H1 (cell line): ENCODE results near the gene ADARB2. TPM values are rescaled to one million over a fixed set of nuclear protein-coding genes. Genes with fewer than 3 reads are reported as not detected.

Experiments
- CTCF ChIA-PET: fragments of 300-600 bp; sonication (Branson Sonifier 250); formaldehyde crosslinking; loops from one replicate; lab custom pipeline; 2021; ENCODE audit not compliant: partially characterized antibody; lab: Charles Lee
- POLR2A ChIA-PET: fragments of 300-600 bp; sonication (Branson Sonifier 250); formaldehyde crosslinking; loops from one replicate; lab custom pipeline; 2021; ENCODE audit warnings: inconsistent platforms; ENCODE audit not compliant: partially characterized antibody; lab: Charles Lee
- DNase-seq, 2 experiments: peaks; one replicate each; pipeline versions ENCODE4 v3.0.0 to v3.0.0-alpha.2; 2010 to 2022; ENCODE audit warnings: low spot score in 2 of 2, low read depth in 1 of 2, mixed read lengths in 1 of 2
- FAIRE-seq: peaks from 2 replicates; lab custom pipeline; 2011; peaks lifted over from hg19 to GRCh38; lab: Jason Lieb, UNC
- H2AFZ ChIP-seq: 2 replicates; pipeline ENCODE4 v1.8.1; 2012; ENCODE audit warnings: low read length, inconsistent platforms
- H2AK5ac ChIP-seq: 2 replicates; pipeline ENCODE4 v1.6.1; 2013; ENCODE audit warnings: low read depth, low read length
- H2BK120ac ChIP-seq: replicated peaks from 2 replicates; pipeline ENCODE3; 2013; ENCODE audit warnings: low read depth, low read length, inconsistent platforms
- H2BK12ac ChIP-seq: 2 replicates; pipeline ENCODE4 v1.6.1; 2013; ENCODE audit warnings: low read depth, low read length
- H2BK15ac ChIP-seq: 2 replicates; pipeline ENCODE4 v1.6.1; 2013; ENCODE audit warnings: low read length
- H2BK20ac ChIP-seq: 2 replicates; pipeline ENCODE4 v1.6.1; 2013; ENCODE audit warnings: low read length
- H2BK5ac ChIP-seq: 2 replicates; pipeline ENCODE4 v1.6.1; 2013; ENCODE audit warnings: low read depth, low read length
- H3K14ac ChIP-seq: 2 replicates; pipeline ENCODE4 v1.6.1; 2013; ENCODE audit warnings: inconsistent platforms; ENCODE audit not compliant: insufficient read length
- H3K18ac ChIP-seq: 2 replicates; pipeline ENCODE4 v1.6.1; 2013; ENCODE audit warnings: low read length; ENCODE audit errors: extremely low read depth
- H3K23ac ChIP-seq: 2 replicates; pipeline ENCODE4 v1.6.1; 2013; ENCODE audit warnings: inconsistent platforms; ENCODE audit not compliant: insufficient read length
- H3K23me2 ChIP-seq: 2 replicates; pipeline ENCODE4 v1.6.1; 2013; ENCODE audit warnings: low read depth, low read length
- H3K27ac ChIP-seq: 2 replicates; pipeline ENCODE4 v1.6.1; 2011; ENCODE audit warnings: low read depth, low read length, inconsistent platforms
- H3K27me3 ChIP-seq, 4 experiments: replicated peaks in 1 of 4; 1 replicate in 1 of 4; 2 replicates in 3 of 4; pipeline versions ENCODE4 v1.6.1 to v1.8.1; 2011 to 2013; ENCODE audit warnings: low read length in 3 of 4, mild to moderate bottlenecking in 3 of 4, inconsistent platforms in 2 of 4, mixed read lengths in 2 of 4, moderate library complexity in 1 of 4; ENCODE audit not compliant: control insufficient read depth in 3 of 4, insufficient read depth in 3 of 4; ENCODE audit errors: extremely low read depth in 1 of 4
- H3K36me3 ChIP-seq, 4 experiments: 2 replicates each; pipeline versions ENCODE4 v1.6.1 to v1.8.1; 2011 to 2013; ENCODE audit warnings: mild to moderate bottlenecking in 4 of 4, low read length in 3 of 4, moderate library complexity in 2 of 4, control low read depth in 1 of 4, inconsistent platforms in 1 of 4; ENCODE audit not compliant: insufficient read depth in 4 of 4, control insufficient read depth in 2 of 4
- H3K4ac ChIP-seq: replicated peaks from 2 replicates; pipeline ENCODE3; 2013; ENCODE audit warnings: low read length, low read depth, mixed read lengths, inconsistent platforms; ENCODE audit not compliant: insufficient read length
- H3K4me1 ChIP-seq, 4 experiments: replicated peaks in 1 of 4; 1 replicate in 1 of 4; 2 replicates in 3 of 4; pipeline versions ENCODE4 v1.6.1 to v1.8.1; 2011 to 2013; ENCODE audit warnings: low read length in 3 of 4, inconsistent platforms in 2 of 4, mixed read lengths in 1 of 4; ENCODE audit not compliant: insufficient read depth in 4 of 4, control insufficient read depth in 3 of 4
- H3K4me2 ChIP-seq, 2 experiments: 2 replicates each; pipeline versions ENCODE4 v1.6.1 to v1.8.1; 2011 to 2013; ENCODE audit warnings: low read depth in 2 of 2, low read length in 2 of 2, control low read depth in 1 of 2, inconsistent platforms in 1 of 2, mild to moderate bottlenecking in 1 of 2; ENCODE audit not compliant: insufficient read depth in 1 of 2
- H3K4me3 ChIP-seq, 4 experiments: fragments of 200-600, 300-600 bp in 1 of 4; sonication (generic), shearing (Covaris generic), sonication (Bioruptor Twin) in 1 of 4; 2 replicates each; pipeline versions ENCODE4 v1.5.1 to v1.8.1; 2011 to 2016; ENCODE audit warnings: low read length in 4 of 4, low read depth in 3 of 4, control low read depth in 2 of 4, inconsistent platforms in 2 of 4, mild to moderate bottlenecking in 2 of 4, mixed read lengths in 1 of 4, moderate library complexity in 1 of 4; ENCODE audit not compliant: insufficient read depth in 2 of 4; ENCODE audit errors: extremely low read depth in 1 of 4
- H3K56ac ChIP-seq: replicated peaks from 2 replicates; pipeline ENCODE3; 2013; ENCODE audit warnings: low read depth, mild to moderate bottlenecking, mixed read lengths, low read length, inconsistent platforms; ENCODE audit not compliant: insufficient read length
- H3K79me1 ChIP-seq: 2 replicates; pipeline ENCODE4 v1.6.1; 2013; ENCODE audit warnings: low read depth, low read length, control low read depth
- H3K79me2 ChIP-seq, 2 experiments: 2 replicates each; pipeline versions ENCODE4 v1.6.1 to v1.8.1; 2012 to 2013; ENCODE audit warnings: low read length in 2 of 2, mild to moderate bottlenecking in 2 of 2, inconsistent platforms in 1 of 2; ENCODE audit not compliant: insufficient read depth in 2 of 2, control insufficient read depth in 1 of 2
- H3K9ac ChIP-seq, 4 experiments: replicated peaks in 1 of 4; 1 replicate in 1 of 4; 2 replicates in 3 of 4; pipeline versions ENCODE4 v1.6.1 to v1.8.1; 2011 to 2013; ENCODE audit warnings: low read depth in 3 of 4, low read length in 3 of 4, control low read depth in 2 of 4, mild to moderate bottlenecking in 2 of 4, moderate library complexity in 2 of 4, inconsistent platforms in 1 of 4; ENCODE audit errors: extremely low read depth in 1 of 4
- H3K9me3 ChIP-seq, 2 experiments: 2 replicates each; pipeline versions ENCODE4 v1.6.1 to v1.8.1; 2012 to 2013; ENCODE audit warnings: mild to moderate bottlenecking in 2 of 2, moderate library complexity in 2 of 2, control low read depth in 1 of 2, inconsistent platforms in 1 of 2, low read depth in 1 of 2, low read length in 1 of 2, mixed read lengths in 1 of 2; ENCODE audit not compliant: insufficient read depth in 2 of 2
- H4K20me1 ChIP-seq, 2 experiments: replicated peaks in 1 of 2; 2 replicates each; pipeline versions ENCODE3 to v1.8.1; 2011 to 2013; ENCODE audit warnings: inconsistent platforms in 2 of 2, low read length in 2 of 2, mild to moderate bottlenecking in 1 of 2; ENCODE audit not compliant: insufficient read depth in 2 of 2, control insufficient read depth in 1 of 2
- H4K5ac ChIP-seq: 2 replicates; pipeline ENCODE4 v1.6.1; 2013; ENCODE audit warnings: low read length, low read depth, mixed read lengths, inconsistent platforms; ENCODE audit not compliant: insufficient read length
- H4K8ac ChIP-seq: 2 replicates; pipeline ENCODE4 v1.8.0; 2013; ENCODE audit warnings: mild to moderate bottlenecking, moderate library complexity, low read length, inconsistent platforms; ENCODE audit not compliant: insufficient read depth; ENCODE audit errors: extremely low read depth
- H4K91ac ChIP-seq: replicated peaks from 2 replicates; pipeline ENCODE3; 2013; ENCODE audit warnings: low read length, mixed read lengths, inconsistent platforms; ENCODE audit not compliant: insufficient read length
- ATF3 ChIP-seq: IDR thresholded peaks from 2 replicates; pipeline ENCODE4 v1.6.1; 2011; ENCODE audit warnings: low read depth, mild to moderate bottlenecking, low read length; ENCODE audit not compliant: insufficient read depth
- BRCA1 ChIP-seq: IDR thresholded peaks from 2 replicates; pipeline ENCODE4 v1.6.1; 2012; ENCODE audit warnings: low read depth, low read length, improper control_type of control experiment
- CHD2 ChIP-seq: IDR thresholded peaks from 2 replicates; pipeline ENCODE4 v1.6.1; 2012; ENCODE audit warnings: low read length, improper control_type of control experiment
- GABPA ChIP-seq: IDR thresholded peaks from 2 replicates; pipeline ENCODE4 v1.6.1; 2011; ENCODE audit warnings: mild to moderate bottlenecking, low read length, moderate library complexity, borderline replicate concordance; ENCODE audit not compliant: insufficient read depth
- JUN ChIP-seq: IDR thresholded peaks from 2 replicates; pipeline ENCODE4 v1.6.1; 2011; ENCODE audit warnings: low read depth, mild to moderate bottlenecking, improper control_type of control experiment, low read length
- JUND ChIP-seq: IDR thresholded peaks from 2 replicates; pipeline ENCODE4 v1.6.1; 2011; ENCODE audit warnings: mild to moderate bottlenecking, improper control_type of control experiment, low read length
- KDM1A ChIP-seq: fragments of 200-600, 300-600 bp; sonication (generic); IDR thresholded peaks from 2 replicates; pipeline ENCODE4 v1.7.1; 2016; ENCODE audit warnings: mild to moderate bottlenecking, low read length, borderline replicate concordance
- POLR2AphosphoS5 ChIP-seq: IDR thresholded peaks from 2 replicates; pipeline ENCODE4 v1.6.1; 2011; ENCODE audit warnings: low read depth, low read length
- RBBP5 ChIP-seq: IDR thresholded peaks from 2 replicates; pipeline ENCODE4 v1.7.1; 2012; ENCODE audit warnings: low read depth, mild to moderate bottlenecking, inconsistent platforms, low read length, moderate library complexity, borderline replicate concordance
- SIX5 ChIP-seq: IDR thresholded peaks from 2 replicates; pipeline ENCODE4 v1.6.1; 2011; ENCODE audit warnings: mild to moderate bottlenecking, low read depth, low read length
- SRF ChIP-seq: IDR thresholded peaks from 2 replicates; pipeline ENCODE4 v1.6.1; 2011; ENCODE audit warnings: mild to moderate bottlenecking, low read depth, low read length, moderate library complexity
- SUZ12 ChIP-seq: fragments of 200-600 bp; sonication (generic); IDR thresholded peaks from 2 replicates; pipeline ENCODE4 v1.6.1; 2012; ENCODE audit warnings: mild to moderate bottlenecking, inconsistent platforms, low read length, moderate library complexity, mixed read lengths
- USF2 ChIP-seq: IDR thresholded peaks from 2 replicates; pipeline ENCODE4 v1.6.1; 2011; ENCODE audit warnings: low read length, improper control_type of control experiment
- WGBS, 2 experiments: shearing (Covaris generic) in 1 of 2; methylation state at CpG; one replicate each; pipeline versions ENCODE4 v1.1.6 to v1.1.7; 2013 to 2015; ENCODE audit warnings: low lambda C conversion rate in 2 of 2, mixed read lengths in 2 of 2, inconsistent platforms in 1 of 2, low coverage in 1 of 2, missing lambda C conversion rate in 1 of 2; ENCODE audit not compliant: insufficient replicate concordance in 2 of 2, insufficient coverage in 1 of 2, insufficient read length in 1 of 2; ENCODE audit errors: extremely low coverage in 1 of 2, missing lambda C conversion rate in 1 of 2; 5-methylcytosine and 5-hydroxymethylcytosine counted together
- polyA plus RNA-seq, 7 experiments: library from polyadenylated mRNA; depleted of rRNA in 3 of 7; stranded (reverse) in 5 of 7; unstranded in 2 of 7; fragments of >200 nt in 5 of 7; fragments of 200-250 nt in 2 of 7; gene quantifications; 1 replicate in 5 of 7; 2 replicates in 1 of 7; 4 replicates in 1 of 7; pipeline versions ENCODE4 v1.2.1 to v1.2.3, GENCODE V29; 2011 to 2013; ENCODE audit warnings: missing spikeins in 2 of 7, mixed read lengths in 2 of 7
- total RNA-seq: library from RNA; stranded (reverse); fragmentation: NEBNext Ultra II Directional; extraction: Animal tissue kit (Norgen Biotek cat#: 25700); gene quantifications from 2 replicates; pipeline ENCODE4 v1.2.1, GENCODE V29; 2021

The ADARB2 gene
- total and polyA plus RNA-seq, 2 of the 8 experiments (the other 6 are each of a cell fraction or from before 2014, with no cell fraction given): 2.2 to 2.8 TPM

- H2BK120ac ChIP-seq: no peak overlapping the region
- no peaks in the 10 kb centered on the region for H3K23me2 ChIP-seq
- no peak overlapping the region for H4K8ac ChIP-seq
- ChIA-PET CTCF (interaction anchor here (2.8 kb wide), 1 partner anchor 43 kb away, joined by 9 read pairs; no protein-coding TSS in a partner anchor), POLR2A (no interaction called here)
- no peak overlapping the region for H4K5ac ChIP-seq
- H3K9ac ChIP-seq: no peak overlapping the region
- H3K56ac ChIP-seq: no peak overlapping the region
- H2AK5ac ChIP-seq: no peak overlapping the region
- H3K23ac ChIP-seq: no peak overlapping the region
- FAIRE-seq: no peak
- H3K4ac ChIP-seq: no peak overlapping the region
- H3K14ac ChIP-seq: no peak overlapping the region
- no peak overlapping the region for H2BK5ac ChIP-seq
- H3K79me1 ChIP-seq: no peaks in the 10 kb centered on the region
- H2BK15ac ChIP-seq: no peak overlapping the region
- no peak overlapping the region for H3K4me2 ChIP-seq
- no peak overlapping the region for H3K18ac ChIP-seq
- no peaks in the 10 kb centered on the region for H3K27me3 ChIP-seq
- H3K27ac ChIP-seq: no peak overlapping the region
- H4K20me1 ChIP-seq: no peaks in the 10 kb centered on the region
- no peak overlapping the region for H3K4me3 ChIP-seq
- H2AFZ ChIP-seq: no peak overlapping the region
- no peak overlapping the region for H2BK20ac ChIP-seq
- no peaks in the 10 kb centered on the region for H3K79me2 ChIP-seq
- H3K4me1 ChIP-seq: peaks cover 0 to 11% (median 3%) of the 10 kb centered on the region in 4 experiments; a peak in 3 of 7 replicates
- peak in 1 of 2 experiments; percentile 31 for DNase-seq
- H3K36me3 ChIP-seq: no peaks in the 10 kb centered on the region
- H2BK12ac ChIP-seq: no peak overlapping the region
- 89% methylated on average over 8 of the region's 8 CpGs; no CpG with 5 or more reads in 1 of the 2 experiments for WGBS, 2 experiments
- no peaks in the 10 kb centered on the region for H3K9me3 ChIP-seq
- H4K91ac ChIP-seq: peak overlapping the region; percentile 12
- TF ChIP-seq SRF (no peak), RBBP5 (no peak), SIX5 (no peak), JUND (no peak), BRCA1 (no peak), CHD2 (no peak), JUN (no peak), POLR2AphosphoS5 (no peak), SUZ12 (no peak), ATF3 (no peak), USF2 (no peak), GABPA (no peak), KDM1A (no peak)
These were observed 420.5 kb downstream of the ADARB2 start for GRCh38 chr10:1316809-1317143.
